GM10847 (cell line): Measurements from ENCODE around the gene FAM193A.

Experiments used
- POLR2A ChIP-seq: IDR thresholded peaks from 2 replicates; pipeline ENCODE4 v1.6.1; 2011; ENCODE audit not compliant: insufficient read length; ENCODE audit errors: extremely low read depth

FAM193A gene

GRCh38 chr4:2689114-2689513 lies 152.7 kb downstream of the FAM193A start:
- no peak for TF ChIP-seq POLR2A

GRCh38 chr4:2689825-2690700 lies 153.6 kb downstream of the FAM193A start:
- TF ChIP-seq POLR2A = no peak

- TF ChIP-seq POLR2A = no peak
These were observed 154.9 kb downstream of the FAM193A start for GRCh38 chr4:2691313-2691712.

- TF ChIP-seq POLR2A = no peak
These were observed 155.5 kb downstream of the FAM193A start for GRCh38 chr4:2691952-2692435.

GRCh38 chr4:2694691-2695090 lies 158.2 kb downstream of the FAM193A start:
- TF ChIP-seq POLR2A = no peak

- TF ChIP-seq POLR2A = no peak
These were observed 159.1 kb downstream of the FAM193A start for GRCh38 chr4:2695346-2696060.

- TF ChIP-seq POLR2A = no peak
These were observed 160.0 kb downstream of the FAM193A start for GRCh38 chr4:2696423-2696822.

- TF ChIP-seq POLR2A = no peak
These were observed 161.6 kb downstream of the FAM193A start for GRCh38 chr4:2697995-2698414.

GRCh38 chr4:2698504-2698903 lies 162.1 kb downstream of the FAM193A start:
- TF ChIP-seq POLR2A = no peak

GRCh38 chr4:2698951-2699505 lies 162.6 kb downstream of the FAM193A start:
- no peak for TF ChIP-seq POLR2A

GRCh38 chr4:2699534-2699933 lies 163.1 kb downstream of the FAM193A start:
- no peak for TF ChIP-seq POLR2A

GRCh38 chr4:2700031-2700430 lies 163.6 kb downstream of the FAM193A start:
- no peak for TF ChIP-seq POLR2A

GRCh38 chr4:2702361-2702760 lies 165.9 kb downstream of the FAM193A start:
- no peak for TF ChIP-seq POLR2A

- TF ChIP-seq POLR2A = no peak
These were observed 166.3 kb downstream of the FAM193A start for GRCh38 chr4:2702770-2703169.

GRCh38 chr4:2712261-2712842 lies 175.9 kb downstream of the FAM193A start:
- TF ChIP-seq POLR2A = no peak
